LoVo (cell line): ENCODE results near the gene PIP5K1C.

ENCODE experiments used
- DNase-seq: peaks from one replicate; pipeline ENCODE4 v3.0.0-alpha.2; 2016; ENCODE audit warnings: low spot score

The PIP5K1C gene

GRCh38 chr19:3694361-3695123, 5.7 kb downstream of the PIP5K1C start:
- no peak for DNase-seq

- no peak for DNase-seq
Observed at GRCh38 chr19:3693025-3693925, 7.0 kb downstream of the PIP5K1C start.

DNA sequence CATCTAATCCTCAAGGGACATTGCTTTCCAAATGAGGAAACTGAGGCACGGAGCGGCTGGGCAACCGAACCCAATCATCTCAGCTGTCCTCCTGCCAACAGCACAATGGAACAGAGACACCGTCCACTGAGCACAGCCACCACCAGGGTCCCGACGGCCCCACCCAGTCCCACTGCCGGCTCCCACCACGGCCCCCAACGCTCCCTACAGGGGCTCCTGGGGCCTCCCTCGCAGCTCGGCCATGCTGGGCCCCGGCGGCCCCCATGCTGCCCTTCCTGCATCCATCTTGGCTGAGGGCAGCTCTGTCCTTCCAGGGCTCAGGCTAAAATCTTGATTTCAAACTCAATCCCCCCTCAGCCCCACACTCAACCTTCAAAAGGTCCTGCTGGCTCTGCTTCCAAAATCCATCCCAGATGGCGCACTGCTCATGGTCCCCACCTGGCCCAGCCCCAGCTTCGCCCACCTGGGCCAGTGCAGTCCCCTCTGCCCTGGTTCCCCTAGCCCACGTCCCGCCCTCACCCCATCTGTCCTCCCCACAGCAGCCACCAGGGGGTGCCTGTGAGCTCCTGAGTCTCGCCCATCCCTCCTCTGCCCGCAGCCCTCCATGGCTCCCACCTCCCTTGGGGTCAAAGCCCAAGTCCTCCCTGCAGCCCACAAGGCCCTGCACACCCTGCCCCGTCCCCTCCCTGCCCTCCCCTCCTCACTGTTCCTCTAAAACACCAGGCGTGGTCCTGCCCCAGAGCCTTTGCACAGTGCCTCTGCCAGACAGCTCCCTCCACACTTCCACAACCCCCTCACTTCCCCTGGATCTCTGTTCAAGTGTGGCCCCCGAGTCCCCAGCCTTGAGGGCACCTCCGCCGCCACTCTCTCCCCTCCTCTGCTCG, 7.9 kb downstream of the PIP5K1C start:
- no peak for DNase-seq

- no peak for DNase-seq
Observed at GRCh38 chr19:3691726-3692125, 8.5 kb downstream of the PIP5K1C start.

GRCh38 chr19:3691372-3691716, 8.9 kb downstream of the PIP5K1C start:
- no peak for DNase-seq

- DNase-seq, result no peak
Observed at GRCh38 chr19:3690551-3691371, 9.5 kb downstream of the PIP5K1C start.

- no peak for DNase-seq
Observed at GRCh38 chr19:3687774-3688706, 12.2 kb downstream of the PIP5K1C start.

GRCh38 chr19:3687393-3687773, 12.9 kb downstream of the PIP5K1C start:
- no peak for DNase-seq

DNA sequence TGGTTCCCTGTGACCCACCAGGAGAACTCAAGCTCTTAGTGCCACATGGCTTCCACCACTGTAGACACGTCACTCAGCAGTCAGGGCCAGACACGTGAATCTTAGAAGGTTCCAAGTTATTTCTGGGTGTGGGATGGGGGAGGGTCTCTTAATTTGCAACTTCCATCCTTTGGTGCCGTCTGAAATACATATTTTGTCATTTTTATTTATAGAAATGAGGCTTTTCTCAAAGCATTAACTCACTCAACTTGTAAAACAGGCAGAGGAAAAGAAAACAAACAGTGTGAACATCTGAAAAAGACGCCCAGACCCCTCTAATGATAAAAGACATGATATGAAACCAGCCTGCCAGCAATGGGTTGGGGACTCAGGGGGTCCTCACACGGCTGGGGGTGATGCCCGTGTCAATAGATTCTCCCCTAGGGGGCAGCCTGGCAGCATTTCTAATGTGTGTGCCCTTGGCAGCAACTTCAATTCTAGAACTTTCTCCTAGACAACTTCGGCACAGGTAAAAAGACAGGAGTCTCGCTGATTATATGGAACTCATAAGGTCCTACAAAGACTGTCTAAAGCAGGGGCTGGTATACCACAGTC, 15.4 kb downstream of the PIP5K1C start:
- DNase-seq, result no peak

DNA sequence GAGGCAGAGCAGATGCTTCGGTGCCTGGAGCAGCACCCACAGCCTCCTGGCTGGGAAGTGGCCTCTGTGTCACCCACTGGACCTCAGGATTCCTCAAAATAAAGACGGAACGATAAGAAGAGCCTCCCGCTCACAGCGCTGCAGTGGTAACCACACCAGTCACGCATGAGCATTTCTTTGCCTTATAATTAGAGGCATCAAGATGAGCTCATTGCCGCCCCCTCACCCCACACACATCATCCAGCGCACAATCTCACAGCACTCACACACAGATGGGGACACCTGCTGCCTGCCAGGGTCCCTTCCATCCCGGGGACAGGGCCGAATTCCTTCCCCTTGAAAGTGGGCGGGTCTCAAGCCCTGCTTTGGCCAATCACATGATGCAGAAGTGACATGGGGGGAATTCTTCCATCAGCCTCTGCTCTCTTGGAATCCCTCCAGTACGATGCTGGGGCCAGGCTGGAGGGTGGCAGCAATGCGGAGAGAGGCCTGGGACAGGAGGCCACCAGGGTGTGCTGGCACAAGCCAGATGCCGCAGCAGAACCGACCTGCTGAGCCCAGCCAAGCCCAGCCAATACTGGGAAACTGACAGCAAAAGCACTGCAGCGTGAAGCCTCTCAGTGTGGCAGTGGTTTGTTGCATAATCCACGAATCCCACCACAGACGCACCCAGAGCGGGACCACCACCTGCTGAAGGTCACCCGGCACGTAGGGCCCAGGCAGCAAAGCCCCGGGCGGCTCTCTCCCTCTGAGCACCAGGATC, 16.0 kb downstream of the PIP5K1C start:
- DNase-seq, result no peak

DNA sequence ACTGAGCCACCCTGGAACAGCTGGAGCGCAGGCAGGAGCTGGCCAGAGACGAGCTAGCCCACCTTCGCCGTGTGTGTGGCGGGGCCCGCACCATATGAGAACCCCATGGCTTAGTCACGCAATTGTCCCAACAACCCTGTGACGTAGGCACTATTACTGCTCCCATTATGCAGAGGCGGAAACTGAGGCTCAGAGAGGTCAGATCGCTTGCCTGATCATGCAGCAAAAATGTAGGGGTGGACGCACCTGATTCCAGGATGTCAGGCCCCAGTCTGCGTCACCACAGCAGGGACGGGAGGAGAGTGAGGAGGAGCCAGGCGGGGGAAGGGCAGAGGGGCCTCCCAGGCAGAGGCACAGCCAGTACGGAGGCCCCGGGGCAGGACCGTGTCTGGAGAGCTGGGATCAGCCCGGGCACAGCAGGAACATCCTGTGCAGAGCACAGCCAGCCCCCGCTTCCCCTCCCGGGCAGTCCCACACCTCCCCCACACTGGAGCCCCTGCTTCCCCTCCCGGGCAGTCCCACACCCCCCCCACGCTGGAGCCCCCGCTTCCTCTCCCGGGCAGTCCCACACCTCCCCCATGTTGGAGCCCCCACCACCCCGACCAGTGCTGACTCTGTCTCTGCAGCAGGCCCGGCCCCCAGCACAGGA, 16.7 kb downstream of the PIP5K1C start:
- DNase-seq, result no peak

DNA sequence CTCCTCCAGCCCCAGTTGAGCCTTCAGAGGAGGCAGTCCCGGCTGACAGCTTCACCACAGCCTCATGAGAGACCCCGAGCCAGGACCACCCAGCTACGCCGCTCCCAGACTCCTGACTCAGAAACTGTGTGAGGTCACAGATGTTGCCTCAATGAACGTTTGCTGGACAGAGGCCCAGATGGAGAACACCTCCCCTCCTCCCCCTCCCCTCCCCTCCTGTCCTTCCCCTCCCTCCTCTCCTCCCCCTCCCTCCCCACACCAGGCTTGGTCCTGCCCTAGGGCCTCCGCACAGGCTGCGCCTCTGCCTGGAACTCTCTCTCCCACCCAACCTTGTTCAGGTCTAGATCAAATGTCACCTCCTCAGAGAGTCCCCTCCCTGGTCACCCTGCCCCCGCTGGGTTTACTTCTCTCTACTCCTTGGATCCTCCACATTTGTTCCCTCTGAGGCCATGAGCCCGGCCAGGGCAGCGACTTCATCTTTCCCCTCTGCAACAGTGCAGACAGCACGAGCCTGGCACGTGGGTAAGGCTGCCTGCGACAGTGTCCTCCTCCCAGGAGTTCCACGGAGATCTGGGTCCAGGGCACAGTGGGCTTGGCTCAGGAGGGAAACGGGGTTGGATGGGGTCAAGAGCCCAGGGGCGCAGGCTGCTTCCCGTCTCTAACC, 17.4 kb downstream of the PIP5K1C start:
- no peak for DNase-seq

DNA sequence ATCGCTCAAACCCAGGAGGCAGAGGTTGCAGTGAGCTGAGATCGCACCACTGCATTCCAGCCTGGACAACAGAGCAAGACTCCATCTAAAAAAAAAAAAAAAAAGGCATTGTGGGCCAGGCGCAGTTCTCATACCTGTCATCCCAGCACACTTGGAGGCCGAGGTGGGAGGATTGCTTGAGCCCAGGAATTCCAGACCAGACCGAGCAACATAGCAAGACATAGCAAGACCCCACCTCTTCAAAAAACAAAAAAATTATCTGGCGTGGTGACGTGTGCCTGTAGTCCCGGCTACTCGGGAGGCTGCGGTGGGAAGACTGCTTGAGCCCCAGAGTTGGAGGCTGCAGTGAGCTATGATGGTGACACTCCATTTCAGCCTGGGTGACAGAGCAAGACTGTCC, 18.0 kb downstream of the PIP5K1C start:
- DNase-seq, result no peak

DNA sequence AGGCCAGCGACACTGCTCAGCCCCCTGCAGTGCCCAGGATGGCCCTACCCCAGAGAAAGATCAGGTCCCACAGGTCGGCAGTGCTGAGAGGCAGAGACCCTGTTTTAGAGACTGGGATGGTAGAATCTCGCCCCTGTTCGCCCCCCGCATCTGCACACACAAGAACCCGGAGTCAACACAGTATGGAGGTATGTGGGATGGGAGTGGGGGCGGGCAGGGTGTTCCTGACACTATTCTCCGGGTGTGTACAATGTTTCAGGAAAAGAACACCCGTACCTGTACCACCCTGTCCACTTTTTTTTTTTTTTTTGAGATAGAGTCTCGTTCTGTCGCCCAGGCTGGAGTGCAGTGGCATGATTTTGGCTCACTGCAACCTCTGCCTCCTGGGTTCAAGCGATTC, 19.3 kb downstream of the PIP5K1C start:
- no peak for DNase-seq

- no peak for DNase-seq
Observed at GRCh38 chr19:3679581-3679980, 20.7 kb downstream of the PIP5K1C start.

- no peak for DNase-seq
Observed at GRCh38 chr19:3679138-3679537, 21.1 kb downstream of the PIP5K1C start.

DNA sequence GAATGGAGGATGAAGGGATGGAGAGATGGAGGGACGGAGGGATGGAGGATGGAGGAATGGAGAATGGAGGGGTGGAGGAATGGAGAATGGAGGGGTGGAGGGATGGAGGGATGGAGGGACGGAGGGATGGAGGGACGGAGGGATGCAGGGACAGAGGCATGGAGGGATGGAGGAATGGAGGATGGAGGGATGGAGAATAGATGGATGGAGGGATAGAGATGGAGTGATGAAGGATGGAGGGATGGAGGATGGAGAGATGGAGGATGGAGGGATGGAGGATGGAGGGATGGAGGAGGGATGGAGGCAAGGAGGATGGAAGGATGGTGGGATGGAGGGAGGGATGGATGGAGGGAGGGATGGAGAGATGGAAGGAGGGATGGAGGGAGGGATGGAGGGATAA, 22.1 kb downstream of the PIP5K1C start:
- DNase-seq, result no peak
